Neural crest cell (in vitro differentiated cells): Measurements from ENCODE around the gene CCDC174. TPM values are rescaled to one million over a fixed set of nuclear protein-coding genes. Genes with fewer than 3 reads are reported as not detected.

Source experiments
- DNase-seq: peaks from one replicate; pipeline ENCODE4 v3.0.0; 2021; ENCODE audit warnings: low read depth, mixed read lengths, low spot score
- H3K27ac Mint-ChIP-seq: one replicate; pipeline ENCODE4 v1.8.0; 2021; ENCODE audit warnings: mild to moderate bottlenecking, mixed read lengths; ENCODE audit not compliant: unreplicated experiment
- H3K27me3 Mint-ChIP-seq: 2 replicates; pipeline ENCODE4 v1.8.0; 2021; ENCODE audit warnings: low read depth, mild to moderate bottlenecking, mixed read lengths
- H3K36me3 Mint-ChIP-seq: 2 replicates; pipeline ENCODE4 v1.8.0; 2021; ENCODE audit warnings: low read depth, mild to moderate bottlenecking, mixed read lengths
- H3K4me1 Mint-ChIP-seq: 2 replicates; pipeline ENCODE4 v1.8.0; 2021; ENCODE audit warnings: mixed read lengths
- H3K4me3 Mint-ChIP-seq: one replicate; pipeline ENCODE4 v1.8.0; 2021; ENCODE audit warnings: mild to moderate bottlenecking, mixed read lengths
- H3K9me3 Mint-ChIP-seq: 2 replicates; pipeline ENCODE4 v1.8.0; 2021; ENCODE audit warnings: mixed read lengths
- CTCF ChIP-seq: fragments of 200-600 bp; sonication (generic); conservative IDR thresholded peaks from 2 replicates; pipeline ENCODE4 v1.5.0; 2021; ENCODE audit warnings: antibody characterized with exemption, mild to moderate bottlenecking
- total RNA-seq: library from RNA; stranded (reverse); gene quantifications from 2 replicates; pipeline ENCODE4 v1.2.1, GENCODE V29; 2021

CCDC174 gene
- total RNA-seq, 1 donor from 2014 or later, result 18.5 TPM

GRCh38 chr3:14698601-14699244, 47.2 kb downstream of the CCDC174 start:
- Mint-ChIP-seq H3K27ac (no peak overlapping the region), H3K36me3 (peaks cover 6% of the 10 kb centered on the region), H3K4me3 (no peak overlapping the region), H3K4me1 (no peaks in the 10 kb centered on the region), H3K27me3 (peaks cover 8% of the 10 kb centered on the region), H3K9me3 (no peaks in the 10 kb centered on the region)
- no peak for DNase-seq
- TF ChIP-seq CTCF, result no peak

- Mint-ChIP-seq H3K4me1 (no peaks in the 10 kb centered on the region), H3K9me3 (no peaks in the 10 kb centered on the region), H3K27ac (no peak overlapping the region), H3K4me3 (no peak overlapping the region), H3K27me3 (peaks cover under 1% of the 10 kb centered on the region), H3K36me3 (no peaks in the 10 kb centered on the region)
- DNase-seq, result no peak
- no peak for TF ChIP-seq CTCF
Measured at GRCh38 chr3:14699643-14700042, 48.1 kb downstream of the CCDC174 start.

- no peak for DNase-seq
- no peaks in the 10 kb centered on the region for H3K4me1 Mint-ChIP-seq
- no peaks in the 10 kb centered on the region for H3K27me3 Mint-ChIP-seq
- H3K27ac Mint-ChIP-seq, result no peak overlapping the region
- TF ChIP-seq CTCF, result no peak
- no peak overlapping the region for H3K4me3 Mint-ChIP-seq
- H3K36me3 Mint-ChIP-seq, result no peaks in the 10 kb centered on the region
- H3K9me3 Mint-ChIP-seq, result no peaks in the 10 kb centered on the region
Measured at GRCh38 chr3:14700891-14701290, 49.3 kb downstream of the CCDC174 start.

- Mint-ChIP-seq H3K36me3 (no peaks in the 10 kb centered on the region), H3K9me3 (no peaks in the 10 kb centered on the region), H3K27ac (no peak overlapping the region), H3K27me3 (no peaks in the 10 kb centered on the region), H3K4me1 (peaks cover 4% of the 10 kb centered on the region), H3K4me3 (no peak overlapping the region)
- no peak for DNase-seq
- no peak for TF ChIP-seq CTCF
Measured at GRCh38 chr3:14701676-14702075, 50.1 kb downstream of the CCDC174 start.

- H3K9me3 Mint-ChIP-seq, result no peaks in the 10 kb centered on the region
- H3K4me1 Mint-ChIP-seq, result peaks cover 4% of the 10 kb centered on the region
- TF ChIP-seq CTCF, result no peak
- H3K27ac Mint-ChIP-seq, result no peak overlapping the region
- no peak overlapping the region for H3K4me3 Mint-ChIP-seq
- no peaks in the 10 kb centered on the region for H3K36me3 Mint-ChIP-seq
- no peaks in the 10 kb centered on the region for H3K27me3 Mint-ChIP-seq
- DNase-seq, result no peak
Measured at GRCh38 chr3:14703128-14703750, 51.7 kb downstream of the CCDC174 start.
